Measurements from ENCODE around the gene MAPK8. TPM values are rescaled to one million over a fixed set of nuclear protein-coding genes. Genes with fewer than 3 reads are reported as not detected.

Gene MAPK8
- total and polyA plus RNA-seq, 2 of the 4 experiments (the other 2 are of a cell fraction), result 41.5 to 54.7 TPM

DNA sequence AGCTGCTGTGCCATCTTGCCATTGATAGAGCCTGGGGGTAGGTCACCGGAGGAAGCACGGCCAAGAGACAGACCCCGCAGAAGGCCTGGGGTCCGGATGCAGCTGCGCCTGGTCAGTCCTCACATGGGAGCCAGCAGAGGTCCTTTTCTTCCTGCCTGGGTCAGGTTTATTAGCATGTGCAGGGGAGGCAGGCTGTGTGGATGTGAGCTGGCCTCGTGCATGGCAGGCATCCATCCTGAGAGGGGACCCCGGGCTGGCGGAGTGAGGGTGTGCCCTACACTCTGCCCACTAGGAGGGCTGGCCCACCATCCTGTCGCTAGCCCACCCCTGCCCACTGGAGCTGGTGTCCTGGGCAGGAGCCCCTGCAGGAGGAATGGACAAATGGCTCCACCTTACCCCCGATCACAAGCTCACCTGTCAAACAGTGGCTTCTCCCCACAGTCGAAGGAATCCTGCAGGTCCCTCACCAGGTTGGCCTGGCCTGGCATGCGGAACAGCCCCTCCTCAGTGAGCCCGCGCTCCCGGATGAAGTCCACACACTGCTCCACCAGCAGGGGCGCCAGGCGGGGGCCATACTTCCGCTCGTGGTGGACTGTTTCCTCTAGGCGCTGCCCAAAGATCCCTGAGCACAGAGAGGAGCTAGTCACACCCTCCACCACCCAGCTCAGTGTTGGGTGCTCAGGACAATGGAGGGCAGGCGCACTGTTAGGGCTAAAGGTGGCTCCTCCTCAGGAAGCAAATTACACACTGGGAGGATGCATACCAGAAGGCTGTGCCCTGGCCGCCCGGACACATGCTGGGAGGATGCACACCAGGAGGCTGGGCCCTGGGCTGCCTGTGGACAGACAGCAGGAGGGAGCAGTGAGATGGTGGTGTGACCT, 153.0 kb downstream of the MAPK8 start:
- H3K4me3 ChIP-seq (ENCODE audit: insufficient read depth, low read depth, low read length), result no peak overlapping the region
- peaks cover 10% of the 10 kb centered on the region; the same call in 1 of the 2 replicates for H3K9me1 ChIP-seq (ENCODE audit: insufficient read depth, low read length)
- no peaks in the 10 kb centered on the region for H3K27me3 ChIP-seq (ENCODE audit: control insufficient read depth, insufficient read depth, low read length)
- ChIA-PET CTCF (no interaction called here), POLR2A (ENCODE audit: unreplicated experiment) (no interaction called here)
- no peak overlapping the region for H2BK120ac ChIP-seq (ENCODE audit: low read depth, low read length)
- H3K79me1 ChIP-seq (ENCODE audit: low read depth in 1 of 2, low read length in 2 of 2), result peaks cover 7 to 82% of the 10 kb centered on the region in 2 experiments; a peak in 2 of 4 replicates
- H2AFZ ChIP-seq (replicated peaks; ENCODE audit: low read length, poor library complexity), result no peak overlapping the region
- H3K18ac ChIP-seq (ENCODE audit: low read depth, low read length), result no peak overlapping the region
- H4K5ac ChIP-seq (ENCODE audit: low read depth, low read length), result no peak overlapping the region
- H2BK5ac ChIP-seq (ENCODE audit: low read depth, low read length, poor library complexity, severe bottlenecking), result no peak overlapping the region
- no peak overlapping the region for H3K27ac ChIP-seq (ENCODE audit: insufficient read depth, low read length)
- no peak overlapping the region for H4K91ac ChIP-seq (ENCODE audit: insufficient read depth, low read depth, low read length)
- H3K9ac ChIP-seq (ENCODE audit: low read depth, low read length), result no peak overlapping the region
- no peak overlapping the region for H3K56ac ChIP-seq (ENCODE audit: extremely low read depth, insufficient read depth, low read length)
- H2AK9ac ChIP-seq (replicated peaks; ENCODE audit: low read depth, low read length, poor library complexity), result no peak overlapping the region
- TF ChIP-seq RFX5 (IDR thresholded peaks at IDR 0.05; ENCODE audit: low read depth, low read length), result no peak
- TF ChIP-seq RAD21 (IDR thresholded peaks at IDR 0.05; ENCODE audit: low read length), result no peak
- TF ChIP-seq POLR2A (IDR thresholded peaks at IDR 0.05; ENCODE audit: low read depth, low read length), result no peak
- no peak for TF ChIP-seq MXI1 (IDR thresholded peaks at IDR 0.05; ENCODE audit: borderline replicate concordance, low read depth, low read length)
- no peak for TF ChIP-seq CEBPB (IDR thresholded peaks at IDR 0.05; ENCODE audit: low read depth, low read length)
- no peak for TF ChIP-seq MAZ (IDR thresholded peaks at IDR 0.05; ENCODE audit: borderline replicate concordance, low read depth, low read length)
- TF ChIP-seq, protein P1, sequence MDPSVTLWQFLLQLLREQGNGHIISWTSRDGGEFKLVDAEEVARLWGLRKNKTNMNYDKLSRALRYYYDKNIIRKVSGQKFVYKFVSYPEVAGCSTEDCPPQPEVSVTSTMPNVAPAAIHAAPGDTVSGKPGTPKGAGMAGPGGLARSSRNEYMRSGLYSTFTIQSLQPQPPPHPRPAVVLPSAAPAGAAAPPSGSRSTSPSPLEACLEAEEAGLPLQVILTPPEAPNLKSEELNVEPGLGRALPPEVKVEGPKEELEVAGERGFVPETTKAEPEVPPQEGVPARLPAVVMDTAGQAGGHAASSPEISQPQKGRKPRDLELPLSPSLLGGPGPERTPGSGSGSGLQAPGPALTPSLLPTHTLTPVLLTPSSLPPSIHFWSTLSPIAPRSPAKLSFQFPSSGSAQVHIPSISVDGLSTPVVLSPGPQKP (IDR thresholded peaks at IDR 0.05; ENCODE audit: borderline replicate concordance, low read depth, low read length), result no peak
- no peak for TF ChIP-seq CHD1 (IDR thresholded peaks at IDR 0.05; ENCODE audit: low read depth, low read length)
- TF ChIP-seq BHLHE40 (IDR thresholded peaks at IDR 0.05; ENCODE audit: low read depth, low read length), result no peak
- no peak for TF ChIP-seq SMC3 (IDR thresholded peaks at IDR 0.05; ENCODE audit: low read depth, low read length)
- no peak for TF ChIP-seq FOS (IDR thresholded peaks at IDR 0.05; ENCODE audit: low read depth, low read length)
- no peak for TF ChIP-seq MAFK (IDR thresholded peaks at IDR 0.05; ENCODE audit: low read depth, low read length)
- TF ChIP-seq RCOR1 (IDR thresholded peaks at IDR 0.05; ENCODE audit: insufficient replicate concordance, low read length), result no peak
- no peak overlapping the region for H3K4ac ChIP-seq (ENCODE audit: low read depth, low read length)
- no peak overlapping the region for H3K23ac ChIP-seq (ENCODE audit: low read depth, low read length)
- no peak overlapping the region for H3K14ac ChIP-seq (replicated peaks; ENCODE audit: low read depth, low read length)
- no peak overlapping the region for H4K8ac ChIP-seq (ENCODE audit: low read depth in 2 of 2, low read length in 2 of 2)
- H4K20me1 ChIP-seq (ENCODE audit: insufficient read depth, low read length), result peaks cover 33% of the 10 kb centered on the region
- no TSS peak for BruUV-seq (replicated peaks)
- peaks cover 13% of the 10 kb centered on the region for H3K4me1 ChIP-seq (ENCODE audit: control insufficient read depth, insufficient read depth, low read length)
- in situ Hi-C loops (cut with MboI; ENCODE audit: low sequenced_read_pairs) (no loop called here), dilution Hi-C loops (cut with HindIII; ENCODE audit: low sequenced_read_pairs, unreplicated experiment) (no loop called here), intact Hi-C loops (cut with micrococcal nuclease) (no loop called here)
- H2AK5ac ChIP-seq (ENCODE audit: low read depth, low read length), result no peak overlapping the region
- no peaks in the 10 kb centered on the region for H3K36me3 ChIP-seq (ENCODE audit: control insufficient read depth, insufficient read depth, low read length)
- 86% methylated on average over 7 of the region's 23 CpGs; no CpG with 5 or more reads in 1 of the 2 experiments for WGBS, 2 experiments (ENCODE audit: extremely low coverage in 2 of 2, insufficient read length in 1 of 2)
- no peaks in the 10 kb centered on the region for H3K9me3 ChIP-seq (ENCODE audit: control insufficient read depth, insufficient read depth, low read length)
- ATAC-seq (ENCODE audit: low read depth), result no peak
- H3K4me2 ChIP-seq (ENCODE audit: low read depth, low read length), result no peak overlapping the region
- H2BK20ac ChIP-seq (ENCODE audit: low read depth, low read length), result no peak overlapping the region
- DNase-seq, result no peak
- H2BK15ac ChIP-seq (ENCODE audit: low read depth, low read length), result no peak overlapping the region

Data from IMR-90 (cell line).